ENCODE results near the gene RGS3. TPM values are rescaled to one million over a fixed set of nuclear protein-coding genes. Genes with fewer than 3 reads are reported as not detected.

The RGS3 gene
- total RNA-seq, 1 experiment from 2014 or later, result 16.6 TPM

- Mint-ChIP-seq H3K9me3 (peaks cover 9% of the 10 kb centered on the region), H3K27ac (no peak overlapping the region), H3K4me3 (no peak overlapping the region), H3K27me3 (ENCODE audit: low read depth) (no peaks in the 10 kb centered on the region; the same call in 1 of the 2 replicates), H3K4me1 (peaks cover 23% of the 10 kb centered on the region), H3K36me3 (peaks cover 3% of the 10 kb centered on the region)
- POLR2A ChIA-PET, result no interaction called here
- CTCF ChIA-PET, result no interaction called here
- DNase-seq (ENCODE audit: low spot score) (no peak), ATAC-seq (no peak)
- no peak for TF ChIP-seq ZNF263 (CRISPR knock-in tag; IDR thresholded peaks at IDR 0.05; ENCODE audit: low read depth)
- no peak for TF ChIP-seq USF1 (CRISPR knock-in tag; IDR thresholded peaks at IDR 0.05)
- TF ChIP-seq IRF1 (CRISPR knock-in tag; IDR thresholded peaks at IDR 0.05), result no peak
- no peak for TF ChIP-seq AFF4 (CRISPR knock-in tag; IDR thresholded peaks at IDR 0.05; ENCODE audit: borderline replicate concordance)
- no peak for TF ChIP-seq PRDM15 (CRISPR knock-in tag; IDR thresholded peaks at IDR 0.05)
- TF ChIP-seq GTF2I (CRISPR knock-in tag; conservative IDR thresholded peaks at IDR 0.05), result no peak
- no peak for TF ChIP-seq ZNF425 (CRISPR knock-in tag; conservative IDR thresholded peaks at IDR 0.05)
- TF ChIP-seq GRHL2 (CRISPR knock-in tag; IDR thresholded peaks at IDR 0.05; ENCODE audit: insufficient replicate concordance, severe bottlenecking), result no peak
- TF ChIP-seq NFATC4 (CRISPR knock-in tag; IDR thresholded peaks at IDR 0.05), result no peak
- TF ChIP-seq KAT7 (CRISPR knock-in tag; IDR thresholded peaks at IDR 0.05; ENCODE audit: borderline replicate concordance), result no peak
- no peak for TF ChIP-seq FOXP1 (CRISPR knock-in tag; IDR thresholded peaks at IDR 0.05; ENCODE audit: borderline replicate concordance)
- TF ChIP-seq, protein P1, sequence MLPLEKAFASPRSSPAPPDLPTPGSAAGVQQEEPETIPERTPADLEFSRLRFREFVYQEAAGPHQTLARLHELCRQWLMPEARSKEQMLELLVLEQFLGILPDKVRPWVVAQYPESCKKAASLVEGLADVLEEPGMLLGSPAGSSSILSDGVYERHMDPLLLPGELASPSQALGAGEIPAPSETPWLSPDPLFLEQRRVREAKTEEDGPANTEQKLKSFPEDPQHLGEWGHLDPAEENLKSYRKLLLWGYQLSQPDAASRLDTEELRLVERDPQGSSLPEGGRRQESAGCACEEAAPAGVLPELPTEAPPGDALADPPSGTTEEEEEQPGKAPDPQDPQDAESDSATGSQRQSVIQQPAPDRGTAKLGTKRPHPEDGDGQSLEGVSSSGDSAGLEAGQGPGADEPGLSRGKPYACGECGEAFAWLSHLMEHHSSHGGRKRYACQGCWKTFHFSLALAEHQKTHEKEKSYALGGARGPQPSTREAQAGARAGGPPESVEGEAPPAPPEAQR (CRISPR knock-in tag; IDR thresholded peaks at IDR 0.05), result no peak
- TF ChIP-seq EMX1 (CRISPR knock-in tag; IDR thresholded peaks at IDR 0.05), result no peak
- TF ChIP-seq, protein P2, sequence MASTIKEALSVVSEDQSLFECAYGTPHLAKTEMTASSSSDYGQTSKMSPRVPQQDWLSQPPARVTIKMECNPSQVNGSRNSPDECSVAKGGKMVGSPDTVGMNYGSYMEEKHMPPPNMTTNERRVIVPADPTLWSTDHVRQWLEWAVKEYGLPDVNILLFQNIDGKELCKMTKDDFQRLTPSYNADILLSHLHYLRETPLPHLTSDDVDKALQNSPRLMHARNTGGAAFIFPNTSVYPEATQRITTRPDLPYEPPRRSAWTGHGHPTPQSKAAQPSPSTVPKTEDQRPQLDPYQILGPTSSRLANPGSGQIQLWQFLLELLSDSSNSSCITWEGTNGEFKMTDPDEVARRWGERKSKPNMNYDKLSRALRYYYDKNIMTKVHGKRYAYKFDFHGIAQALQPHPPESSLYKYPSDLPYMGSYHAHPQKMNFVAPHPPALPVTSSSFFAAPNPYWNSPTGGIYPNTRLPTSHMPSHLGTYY (CRISPR knock-in tag; IDR thresholded peaks at IDR 0.05), result no peak
- TF ChIP-seq CREB1 (CRISPR knock-in tag; IDR thresholded peaks at IDR 0.05), result no peak
- no peak for TF ChIP-seq ETV6 (CRISPR knock-in tag; IDR thresholded peaks at IDR 0.05)
Observed at GRCh38 chr9:113475992-113476391, 12.5 kb downstream of the RGS3 start.
